ENCODE measurements around the gene KRT23. TPM values are rescaled to one million over a fixed set of nuclear protein-coding genes. Genes with fewer than 3 reads are reported as not detected.
A peak's percentile ranks its signal among the peaks of the same experiment; 100 is the strongest.

Gene KRT23
- total RNA-seq, 6 experiments from 2014 or later = 0.14 TPM; not detected in 5

- H3K4me3 Mint-ChIP-seq = peak overlapping the region; percentile 79
- H3K4me1 Mint-ChIP-seq (ENCODE audit: low read depth) = peaks cover 45% of the 10 kb centered on the region
- peak overlapping the region; percentile 92 for H3K27ac Mint-ChIP-seq
- H3K9me3 Mint-ChIP-seq = no peaks in the 10 kb centered on the region
- H3K36me3 Mint-ChIP-seq (ENCODE audit: low read depth) = no peaks in the 10 kb centered on the region
- TF ChIP-seq CTCF (IDR thresholded peaks at IDR 0.05) = no peak
- peak; percentile 72 for DNase-seq
- H3K27me3 Mint-ChIP-seq (ENCODE audit: insufficient read depth) = peaks cover 4% of the 10 kb centered on the region; the same call in 1 of the 2 replicates
Measured at GRCh38 chr17:40903129-40903847, 34.2 kb downstream of the KRT23 start.

- H3K4me1 Mint-ChIP-seq (ENCODE audit: low read depth) = peaks cover 42% of the 10 kb centered on the region
- peaks cover 4% of the 10 kb centered on the region; the same call in 1 of the 2 replicates for H3K27me3 Mint-ChIP-seq (ENCODE audit: insufficient read depth)
- H3K4me3 Mint-ChIP-seq = peak overlapping the region; percentile 79
- no peaks in the 10 kb centered on the region for H3K9me3 Mint-ChIP-seq
- DNase-seq = no peak
- H3K36me3 Mint-ChIP-seq (ENCODE audit: low read depth) = no peaks in the 10 kb centered on the region
- peak overlapping the region; percentile 92 for H3K27ac Mint-ChIP-seq
- TF ChIP-seq CTCF (IDR thresholded peaks at IDR 0.05) = no peak
Measured at GRCh38 chr17:40902498-40902897, 34.9 kb downstream of the KRT23 start.

- peak overlapping the region; percentile 92 for H3K27ac Mint-ChIP-seq
- H3K4me3 Mint-ChIP-seq = peak overlapping the region; percentile 79
- no peak for TF ChIP-seq CTCF (IDR thresholded peaks at IDR 0.05)
Measured at GRCh38 chr17:40901981-40902474, 35.4 kb downstream of the KRT23 start.

GRCh38 chr17:40900809-40901356 is 36.6 kb downstream of the KRT23 start:
- H3K4me1 Mint-ChIP-seq (ENCODE audit: low read depth) = peaks cover 42% of the 10 kb centered on the region
- no peak for TF ChIP-seq CTCF (IDR thresholded peaks at IDR 0.05)
- peak overlapping the region; percentile 92 for H3K27ac Mint-ChIP-seq

More at GRCh38 chr17:40901981-40902474, 35.4 kb downstream of the KRT23 start:
- Mint-ChIP-seq H3K27me3 (ENCODE audit: insufficient read depth) (peaks cover 4% of the 10 kb centered on the region; the same call in 1 of the 2 replicates), H3K9me3 (no peaks in the 10 kb centered on the region), H3K36me3 (ENCODE audit: low read depth) (no peaks in the 10 kb centered on the region), H3K4me1 (ENCODE audit: low read depth) (peaks cover 42% of the 10 kb centered on the region)
- peak; percentile 60 for DNase-seq

GRCh38 chr17:40896916-40897455 is 40.5 kb downstream of the KRT23 start:
- H3K4me3 Mint-ChIP-seq = no peak overlapping the region
- H3K27me3 Mint-ChIP-seq (ENCODE audit: insufficient read depth) = peaks cover 16% of the 10 kb centered on the region
- DNase-seq = no peak
- H3K27ac Mint-ChIP-seq = no peak overlapping the region
- no peak for TF ChIP-seq CTCF (IDR thresholded peaks at IDR 0.05)
- no peaks in the 10 kb centered on the region for H3K9me3 Mint-ChIP-seq
- H3K4me1 Mint-ChIP-seq (ENCODE audit: low read depth) = peaks cover 12% of the 10 kb centered on the region
- no peaks in the 10 kb centered on the region; the same call in 1 of the 2 replicates for H3K36me3 Mint-ChIP-seq (ENCODE audit: low read depth)

More at GRCh38 chr17:40900809-40901356, 36.6 kb downstream of the KRT23 start:
- Mint-ChIP-seq H3K4me3 (no peak overlapping the region), H3K27me3 (ENCODE audit: insufficient read depth) (peaks cover 2% of the 10 kb centered on the region), H3K9me3 (no peaks in the 10 kb centered on the region), H3K36me3 (ENCODE audit: low read depth) (no peaks in the 10 kb centered on the region; the same call in 1 of the 2 replicates)
- no peak for DNase-seq
